Right atrium auricular region (tissue), 2 donors: Measurements from ENCODE around the gene TNS1. TPM values are rescaled to one million over a fixed set of nuclear protein-coding genes. Genes with fewer than 3 reads are reported as not detected.

Source experiments
- DNase-seq: peaks from one replicate; pipeline ENCODE4 v3.0.0-alpha.2; 2019; ENCODE audit warnings: low spot score
- H3K27ac ChIP-seq, 2 donors: fragments of 200-600 bp; sonication (generic); 1 replicate in 1 of 2; 2 replicates in 1 of 2; pipeline ENCODE4 v1.5.1; 2016 to 2019
- H3K27me3 ChIP-seq, 2 donors: fragments of 200-600 bp; sonication (generic); one replicate each; pipeline versions ENCODE4 v1.5.1 to v1.6.0; 2017 to 2019
- H3K36me3 ChIP-seq: fragments of 200-600 bp; sonication (generic); one replicate; pipeline ENCODE4 v1.5.1; 2016
- H3K4me1 ChIP-seq, 2 donors: fragments of 200-600 bp; sonication (generic); one replicate each; pipeline versions ENCODE4 v1.5.1 to v1.6.0; 2017 to 2019
- H3K4me3 ChIP-seq, 2 donors: fragments of 200-600 bp; sonication (generic); 1 replicate in 1 of 2; 2 replicates in 1 of 2; pipeline ENCODE4 v1.5.1; 2017 to 2019; ENCODE audit warnings: mild to moderate bottlenecking in 1 of 2, moderate library complexity in 1 of 2
- H3K9me3 ChIP-seq, 2 donors: fragments of 200-600 bp; sonication (generic); one replicate each; pipeline ENCODE4 v1.5.1; 2019
- CTCF ChIP-seq, 2 donors: fragments of 200-600 bp; sonication (generic); IDR thresholded peaks; one replicate each; pipeline ENCODE4 v1.5.1; 2019; ENCODE audit warnings: antibody characterized with exemption in 2 of 2
- total RNA-seq, 2 donors: library from RNA; depleted of rRNA; stranded (reverse); fragments of >200 nt; gene quantifications; one replicate each; pipeline ENCODE4 v1.1.0, GENCODE V29; 2016

The TNS1 gene
- total RNA-seq, 2 donors from 2014 or later = 393 to 720 TPM

DNA sequence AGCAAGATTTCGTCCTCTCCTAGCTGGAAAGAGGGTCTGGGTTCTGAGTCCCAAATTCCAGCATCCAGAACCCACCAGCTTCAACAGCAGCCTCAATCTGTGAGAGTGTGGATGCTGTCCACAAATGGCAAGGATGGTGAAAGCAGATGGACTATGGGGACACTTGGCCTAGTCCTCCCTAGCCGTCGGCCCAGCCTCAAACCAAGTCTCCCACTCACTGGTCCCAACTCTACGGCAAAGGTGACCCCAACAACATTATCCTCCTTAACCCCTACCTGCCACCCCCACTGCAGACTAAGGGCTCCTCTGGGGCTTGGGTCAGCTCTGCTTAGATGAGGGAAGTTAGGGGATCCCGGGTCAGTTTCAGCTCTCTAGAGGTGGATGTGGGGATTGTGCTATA is 57.3 kb downstream of the TNS1 start:
- Histone ChIP-seq H3K27me3 (no peaks in the 10 kb centered on the region), H3K9me3 (no peaks in the 10 kb centered on the region), H3K4me3 (no peak overlapping the region), H3K36me3 (no peaks in the 10 kb centered on the region), H3K27ac (peak overlapping the region; percentile 96 to 99), H3K4me1 (peaks cover 0 to 93% of the 10 kb centered on the region in 2 donors)
- TF ChIP-seq CTCF (IDR thresholded peaks at IDR 0.05) = no peak
- DNase-seq = no peak

DNA sequence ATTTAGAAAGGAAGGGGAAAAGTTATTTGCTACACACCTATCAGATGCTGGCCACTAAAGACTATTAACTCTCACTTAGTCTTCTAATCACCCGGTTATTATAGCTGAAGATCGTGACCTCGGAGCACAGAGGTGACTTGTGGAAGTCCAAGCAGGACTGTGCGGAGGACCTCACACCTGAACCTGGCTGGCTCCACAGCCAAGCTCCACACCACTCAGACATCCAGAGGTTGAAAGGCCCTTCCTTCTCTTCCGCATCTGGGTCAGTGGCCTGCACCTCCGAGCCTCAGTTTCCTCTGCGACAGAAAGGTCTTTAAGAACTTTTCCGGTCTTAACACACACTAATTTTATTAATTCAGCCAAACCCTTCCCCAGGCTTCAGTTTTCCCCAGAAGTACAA is 57.9 kb downstream of the TNS1 start:
- no peaks in the 10 kb centered on the region for H3K36me3 ChIP-seq
- no peak for DNase-seq
- no peak overlapping the region for H3K4me3 ChIP-seq
- no peaks in the 10 kb centered on the region for H3K9me3 ChIP-seq
- no peaks in the 10 kb centered on the region for H3K27me3 ChIP-seq
- peak overlapping the region; percentile 96 to 99 for H3K27ac ChIP-seq
- peaks cover 0 to 93% of the 10 kb centered on the region in 2 donors for H3K4me1 ChIP-seq
- TF ChIP-seq CTCF (IDR thresholded peaks at IDR 0.05) = no peak

GRCh38 chr2:217944366-217944765 is 58.4 kb downstream of the TNS1 start:
- no peak for DNase-seq
- Histone ChIP-seq H3K27ac (peak overlapping the region; percentile 96 to 99), H3K9me3 (no peaks in the 10 kb centered on the region), H3K27me3 (no peaks in the 10 kb centered on the region), H3K4me1 (peaks cover 0 to 93% of the 10 kb centered on the region in 2 donors), H3K4me3 (peak overlapping the region; percentile 82 to 84), H3K36me3 (no peaks in the 10 kb centered on the region)
- no peak for TF ChIP-seq CTCF (IDR thresholded peaks at IDR 0.05)

- Histone ChIP-seq H3K4me1 (peaks cover 0 to 93% of the 10 kb centered on the region in 2 donors), H3K27ac (peak overlapping the region; percentile 96 to 99), H3K36me3 (peaks cover 6% of the 10 kb centered on the region), H3K9me3 (no peaks in the 10 kb centered on the region), H3K4me3 (peak overlapping the region; percentile 82 to 84), H3K27me3 (no peaks in the 10 kb centered on the region)
- peak; percentile 88 for DNase-seq
- peak; percentile 35 to 73 for TF ChIP-seq CTCF (IDR thresholded peaks at IDR 0.05)
Measured at GRCh38 chr2:217943446-217944321, 59.1 kb downstream of the TNS1 start.

GRCh38 chr2:217942731-217943335 is 60.0 kb downstream of the TNS1 start:
- H3K4me3 ChIP-seq = peak overlapping the region; percentile 82 to 84
- no peak for TF ChIP-seq CTCF (IDR thresholded peaks at IDR 0.05)
- H3K4me1 ChIP-seq = peaks cover 0 to 93% of the 10 kb centered on the region in 2 donors
- H3K36me3 ChIP-seq = peaks cover 9% of the 10 kb centered on the region
- DNase-seq = no peak
- H3K9me3 ChIP-seq = no peaks in the 10 kb centered on the region
- no peaks in the 10 kb centered on the region for H3K27me3 ChIP-seq
- H3K27ac ChIP-seq = peak overlapping the region; percentile 96 to 99
